Gastrocnemius medialis (tissue), 4 donors: ENCODE results near the gene USP17L29. TPM values are rescaled to one million over a fixed set of nuclear protein-coding genes. Genes with fewer than 3 reads are reported as not detected.
"Not testable (repeated sequence)": the region's sequence is repeated elsewhere in the genome, so short reads cannot be mapped to it uniquely, and the experiment has no call there.

ENCODE experiments used
- ATAC-seq, 2 donors: fragments of 150-250 bp; one replicate each; pipeline ENCODE4 v1.9.1; 2016
- DNase-seq, 2 donors: peaks; one replicate each; pipeline ENCODE4 v3.0.0-alpha.2; 2019
- H3K27ac ChIP-seq, 4 donors: fragments of 200-600 bp; sonication (generic); 1 replicate in 1 of 4; 2 replicates in 3 of 4; pipeline ENCODE4 v1.5.1; 2016 to 2018; ENCODE audit warnings: mild to moderate bottlenecking in 2 of 4, moderate library complexity in 1 of 4
- H3K27me3 ChIP-seq, 3 donors: fragments of 200-600 bp; sonication (generic) in 2 of 3; 1 replicate in 1 of 3; 2 replicates in 2 of 3; pipeline versions ENCODE4 v1.5.1 to v1.6.0; 2016 to 2019; ENCODE audit warnings: mild to moderate bottlenecking in 1 of 3, moderate library complexity in 1 of 3
- H3K36me3 ChIP-seq, 2 donors: fragments of 200-600 bp; sonication (generic) in 1 of 2; one replicate each; pipeline ENCODE4 v1.5.1; 2017 to 2018
- H3K4me1 ChIP-seq, 2 donors: fragments of 200-600 bp; sonication (generic) in 1 of 2; one replicate each; pipeline ENCODE4 v1.5.1; 2016 to 2017; ENCODE audit warnings: mild to moderate bottlenecking in 2 of 2
- H3K4me3 ChIP-seq, 4 donors: fragments of 200-600 bp; sonication (generic) in 3 of 4; 1 replicate in 1 of 4; 2 replicates in 3 of 4; pipeline ENCODE4 v1.5.1; 2016 to 2019; ENCODE audit warnings: mild to moderate bottlenecking in 2 of 4
- H3K9me3 ChIP-seq, 3 donors: fragments of 200-600 bp; sonication (generic) in 2 of 3; 1 replicate in 1 of 3; 2 replicates in 2 of 3; pipeline ENCODE4 v1.5.1; 2016 to 2019
- CTCF ChIP-seq, 5 experiments: fragments of 450-650 bp in 3 of 5; fragments of 200-600 bp in 2 of 5; sonication (generic) in 2 of 5; IDR thresholded peaks in 4 of 5; conservative IDR thresholded peaks in 1 of 5; 1 replicate in 4 of 5; 2 replicates in 1 of 5; pipeline ENCODE4 v1.5.1; 2016 to 2019; ENCODE audit warnings: antibody characterized with exemption in 5 of 5, mild to moderate bottlenecking in 3 of 5, moderate library complexity in 3 of 5
- POLR2A ChIP-seq, 2 donors: fragments of 450-650 bp; IDR thresholded peaks; one replicate each; pipeline ENCODE4 v1.6.1; 2017; ENCODE audit warnings: antibody characterized with exemption in 2 of 2, mild to moderate bottlenecking in 2 of 2, moderate library complexity in 2 of 2
- in situ Hi-C, 4 donors: fragments of 200-750 bp; cut with MboI; loops; one replicate each; pipeline versions ENCODE4 v1.15.0 to v1.8.0; 2017; ENCODE audit warnings: low sequenced_read_pairs in 4 of 4
- intact Hi-C: fragments of 100-400 bp; cut with DNase I; formaldehyde crosslinking; loops from one replicate; pipeline ENCODE4 v1.15.1; 2023; ENCODE audit warnings: low total_unique reads
- total RNA-seq, 4 donors: library from RNA; depleted of rRNA; stranded (reverse); fragments of >200 nt; gene quantifications; one replicate each; pipeline versions ENCODE4 v1.1.0 to v1.2.3, GENCODE V29; 2016

USP17L29 gene
- total RNA-seq, 4 donors from 2014 or later, result not detected

DNA sequence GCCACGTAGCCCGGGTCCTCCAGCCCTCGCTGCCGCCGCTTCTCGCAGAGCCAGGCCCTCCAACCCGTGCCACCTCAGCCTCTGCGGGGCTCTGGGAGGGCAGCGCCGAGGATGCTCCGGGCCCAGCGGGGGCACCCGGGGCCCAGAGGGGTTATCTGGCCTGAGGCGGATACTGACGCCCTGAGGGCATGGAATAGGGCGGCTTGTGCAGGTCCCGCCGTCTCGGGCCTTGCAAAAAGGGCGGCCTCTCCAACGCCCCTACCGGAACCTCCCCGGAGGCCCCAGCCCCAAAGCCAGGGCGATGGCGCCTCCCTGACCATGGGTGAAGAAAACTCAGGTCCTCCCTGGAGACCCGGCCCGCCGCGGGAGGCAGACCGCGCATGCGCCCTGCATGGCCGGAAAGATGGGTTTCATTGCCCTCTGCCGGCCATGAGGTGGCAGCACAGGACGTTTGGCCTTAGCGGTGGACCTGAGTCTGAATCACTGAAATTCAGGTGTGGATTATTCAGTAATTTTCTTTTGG, 27.6 kb downstream of the USP17L29 start:
- H3K9me3 ChIP-seq, intact Hi-C loops, H3K27me3 ChIP-seq, ATAC-seq, H3K4me1 ChIP-seq, H3K36me3 ChIP-seq, in situ Hi-C loops, H3K27ac ChIP-seq: not testable (repeated sequence)
- H3K4me3 ChIP-seq, result peak overlapping the region in 1 of 4 donors; percentile 42
- peak in 1 of 2 donors; percentile 20 for DNase-seq
- TF ChIP-seq CTCF (IDR thresholded peaks at IDR 0.05 in 4 of 5, conservative IDR thresholded peaks at IDR 0.05 in 1 of 5), result peak in 2 of 5 experiments; percentile 21 to 48

GRCh38 chr4:9384126-9384525, 30.7 kb downstream of the USP17L29 start:
- Histone ChIP-seq H3K27me3 (no peaks in the 10 kb centered on the region), H3K36me3 (no peaks in the 10 kb centered on the region), H3K4me3 (no peak overlapping the region), H3K4me1 (no peaks in the 10 kb centered on the region), H3K27ac (no peak overlapping the region), H3K9me3 (no peaks in the 10 kb centered on the region)
- ATAC-seq, result no peak
- intact Hi-C loops (no loop called here), in situ Hi-C loops (no loop called here)
- no peak for TF ChIP-seq POLR2A (IDR thresholded peaks at IDR 0.05)
- no peak for TF ChIP-seq CTCF (IDR thresholded peaks at IDR 0.05 in 4 of 5, conservative IDR thresholded peaks at IDR 0.05 in 1 of 5)
- no peak for DNase-seq

DNA sequence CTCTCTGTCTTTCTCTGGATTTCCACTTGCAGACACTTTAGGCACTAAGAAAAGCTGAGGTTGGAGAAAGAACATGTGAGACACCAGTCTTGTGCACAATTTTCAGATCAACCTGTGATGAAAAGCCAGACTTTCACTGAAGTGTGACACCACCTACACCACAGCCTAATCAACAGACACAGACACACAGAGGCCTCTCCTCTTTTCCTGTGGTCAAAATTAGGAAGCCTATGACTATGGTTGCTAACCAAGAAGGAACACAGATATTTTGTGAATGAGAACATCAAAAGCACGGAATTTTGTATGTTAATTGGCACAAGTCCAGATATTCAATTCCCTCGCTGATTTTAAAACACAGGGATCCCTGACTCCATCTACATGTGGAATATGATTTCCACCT, 35.6 kb downstream of the USP17L29 start:
- intact Hi-C loops, H3K36me3 ChIP-seq, in situ Hi-C loops, H3K27me3 ChIP-seq, H3K27ac ChIP-seq, H3K9me3 ChIP-seq, H3K4me3 ChIP-seq, H3K4me1 ChIP-seq, DNase-seq, ATAC-seq: not testable (repeated sequence)

Other genes starting within 250 kb of the USP17L29 start
- gene FAM90A26, start 183.2 kb upstream of the USP17L29 start, total RNA-seq, result not detected
- gene USP17L10, start 143.0 kb upstream of the USP17L29 start, total RNA-seq, result not detected
- not detected for gene USP17L11, start 138.2 kb upstream of the USP17L29 start, total RNA-seq
- not detected for gene USP17L12, start 133.5 kb upstream of the USP17L29 start, total RNA-seq
- gene USP17L13, start 128.7 kb upstream of the USP17L29 start, total RNA-seq, result not detected
- gene USP17L15, start 119.3 kb upstream of the USP17L29 start, total RNA-seq, result not detected
- gene USP17L17, start 109.8 kb upstream of the USP17L29 start, total RNA-seq, result not detected
- not detected for gene USP17L18, start 105.0 kb upstream of the USP17L29 start, total RNA-seq
- not detected for gene USP17L19, start 100.3 kb upstream of the USP17L29 start, total RNA-seq
- not detected for gene USP17L20, start 95.5 kb upstream of the USP17L29 start, total RNA-seq
- not detected for gene USP17L21, start 90.8 kb upstream of the USP17L29 start, total RNA-seq
- not detected for gene USP17L22, start 86.0 kb upstream of the USP17L29 start, total RNA-seq
- not detected for gene USP17L24, start 28.5 kb upstream of the USP17L29 start, total RNA-seq
- gene USP17L25, start 23.7 kb upstream of the USP17L29 start, total RNA-seq, result not detected
- not detected for gene USP17L26, start 19.0 kb upstream of the USP17L29 start, total RNA-seq
- not detected for gene USP17L5, start 14.2 kb upstream of the USP17L29 start, total RNA-seq
- gene USP17L27, start 9.5 kb upstream of the USP17L29 start, total RNA-seq, result not detected
- gene USP17L28, start 4.7 kb upstream of the USP17L29 start, total RNA-seq, result not detected
- not detected for gene USP17L30, start 9.5 kb downstream of the USP17L29 start, total RNA-seq
- not detected for gene DEFB131A, start 90.8 kb downstream of the USP17L29 start, total RNA-seq